Tibial artery (tissue), 4 donors: ENCODE data around the gene BICC1.

Experiments
- DNase-seq, 2 donors: peaks; one replicate each; pipeline ENCODE4 v3.0.0-alpha.2; 2019
- H3K27ac ChIP-seq, 2 donors: fragments of 200-600 bp; sonication (generic) in 1 of 2; 1 replicate in 1 of 2; 2 replicates in 1 of 2; pipeline ENCODE4 v1.5.1; 2018 to 2019; ENCODE audit warnings: mild to moderate bottlenecking in 1 of 2
- H3K27me3 ChIP-seq, 2 donors: fragments of 200-600 bp; sonication (generic) in 1 of 2; one replicate each; pipeline versions ENCODE4 v1.5.1 to v1.6.0; 2016 to 2019
- H3K36me3 ChIP-seq, 3 donors: fragments of 200-600 bp; sonication (generic) in 2 of 3; one replicate each; pipeline ENCODE4 v1.5.1; 2016 to 2019; ENCODE audit warnings: mild to moderate bottlenecking in 2 of 3
- H3K4me1 ChIP-seq, 4 donors: fragments of 200-600 bp; sonication (generic) in 2 of 4; 1 replicate in 3 of 4; 2 replicates in 1 of 4; pipeline ENCODE4 v1.5.1; 2016 to 2019
- H3K4me3 ChIP-seq, 2 donors: fragments of 200-600 bp; sonication (generic) in 1 of 2; 1 replicate in 1 of 2; 2 replicates in 1 of 2; pipeline ENCODE4 v1.5.1; 2018 to 2019; ENCODE audit warnings: mild to moderate bottlenecking in 2 of 2
- H3K9me3 ChIP-seq, 3 donors: fragments of 200-600 bp; sonication (generic) in 1 of 3; one replicate each; pipeline ENCODE4 v1.5.1; 2016 to 2019
- intact Hi-C: fragments of 100-400 bp; cut with DNase I; formaldehyde crosslinking; loops from one replicate; pipeline ENCODE4 v1.15.0; 2023; ENCODE audit warnings: low total_unique reads
- TF ChIP-seq, protein P1 (sequence below), 2 experiments: fragments of 200-600 bp in 1 of 2; fragments of 450-650 bp in 1 of 2; IDR thresholded peaks; one replicate each; pipeline ENCODE4 v1.5.1; 2017 to 2019; ENCODE audit warnings: antibody characterized with exemption in 2 of 2, mild to moderate bottlenecking in 1 of 2, moderate library complexity in 1 of 2

The BICC1 gene

DNA sequence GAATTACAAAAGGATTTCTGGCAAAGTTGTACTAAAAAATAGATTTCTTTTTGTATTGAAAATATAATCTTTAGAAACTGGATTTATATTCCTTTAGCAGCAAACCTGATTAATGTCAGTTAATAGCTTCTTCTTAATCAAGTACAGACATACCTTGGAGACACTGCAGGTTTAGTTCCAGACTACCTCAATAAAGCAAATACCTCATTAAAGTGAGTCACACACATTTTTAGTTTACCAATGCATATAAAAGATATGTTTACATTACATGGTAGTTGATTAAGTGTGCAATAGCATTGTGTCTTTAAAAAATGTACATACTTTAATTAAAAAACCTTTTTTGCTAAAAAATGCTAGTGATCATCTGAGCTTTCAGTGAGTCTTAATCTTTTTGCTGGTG is 215.0 kb downstream of the BICC1 start:
- Histone ChIP-seq H3K27me3 (no peaks in the 10 kb centered on the region), H3K9me3 (peaks cover 0 to 10% (median 0%) of the 10 kb centered on the region in 3 donors), H3K27ac (no peak overlapping the region), H3K36me3 (peaks cover 0 to 9% (median 0%) of the 10 kb centered on the region in 3 donors), H3K4me1 (no peaks in the 10 kb centered on the region), H3K4me3 (no peak overlapping the region)
- no peak for DNase-seq
- intact Hi-C loops, result no loop called here
- TF ChIP-seq, protein P1, sequence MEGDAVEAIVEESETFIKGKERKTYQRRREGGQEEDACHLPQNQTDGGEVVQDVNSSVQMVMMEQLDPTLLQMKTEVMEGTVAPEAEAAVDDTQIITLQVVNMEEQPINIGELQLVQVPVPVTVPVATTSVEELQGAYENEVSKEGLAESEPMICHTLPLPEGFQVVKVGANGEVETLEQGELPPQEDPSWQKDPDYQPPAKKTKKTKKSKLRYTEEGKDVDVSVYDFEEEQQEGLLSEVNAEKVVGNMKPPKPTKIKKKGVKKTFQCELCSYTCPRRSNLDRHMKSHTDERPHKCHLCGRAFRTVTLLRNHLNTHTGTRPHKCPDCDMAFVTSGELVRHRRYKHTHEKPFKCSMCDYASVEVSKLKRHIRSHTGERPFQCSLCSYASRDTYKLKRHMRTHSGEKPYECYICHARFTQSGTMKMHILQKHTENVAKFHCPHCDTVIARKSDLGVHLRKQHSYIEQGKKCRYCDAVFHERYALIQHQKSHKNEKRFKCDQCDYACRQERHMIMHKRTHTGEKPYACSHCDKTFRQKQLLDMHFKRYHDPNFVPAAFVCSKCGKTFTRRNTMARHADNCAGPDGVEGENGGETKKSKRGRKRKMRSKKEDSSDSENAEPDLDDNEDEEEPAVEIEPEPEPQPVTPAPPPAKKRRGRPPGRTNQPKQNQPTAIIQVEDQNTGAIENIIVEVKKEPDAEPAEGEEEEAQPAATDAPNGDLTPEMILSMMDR (IDR thresholded peaks at IDR 0.05), result no peak

DNA sequence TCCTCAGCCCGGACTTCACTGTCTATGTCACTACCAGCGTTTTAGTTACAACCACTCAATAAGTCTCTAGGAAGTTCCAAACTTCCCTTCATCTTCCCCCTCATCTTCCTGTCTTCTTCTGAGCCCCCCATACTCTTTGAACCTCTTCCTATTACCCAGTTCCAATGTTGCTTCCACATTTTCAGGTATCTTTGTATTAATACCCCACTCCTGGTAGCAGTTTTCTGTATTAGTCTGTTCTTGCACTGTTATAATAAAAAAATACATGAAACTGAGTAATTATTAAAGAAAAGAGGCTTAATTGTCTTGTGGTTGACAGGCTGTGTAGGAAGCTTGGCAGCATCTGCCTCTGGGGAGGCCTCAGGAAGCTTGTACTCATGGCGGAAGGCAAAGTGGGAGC is 218.6 kb downstream of the BICC1 start:
- TF ChIP-seq, protein P1 (IDR thresholded peaks at IDR 0.05), result no peak
- DNase-seq, result no peak
- Histone ChIP-seq H3K4me1 (peaks cover 0 to 26% (median 4%) of the 10 kb centered on the region in 4 donors), H3K27me3 (no peaks in the 10 kb centered on the region), H3K36me3 (peaks cover 0 to 9% (median 0%) of the 10 kb centered on the region in 3 donors), H3K27ac (no peak overlapping the region), H3K4me3 (no peak overlapping the region), H3K9me3 (peaks cover 0 to 10% (median 0%) of the 10 kb centered on the region in 3 donors)
- intact Hi-C loops, result no loop called here

DNA sequence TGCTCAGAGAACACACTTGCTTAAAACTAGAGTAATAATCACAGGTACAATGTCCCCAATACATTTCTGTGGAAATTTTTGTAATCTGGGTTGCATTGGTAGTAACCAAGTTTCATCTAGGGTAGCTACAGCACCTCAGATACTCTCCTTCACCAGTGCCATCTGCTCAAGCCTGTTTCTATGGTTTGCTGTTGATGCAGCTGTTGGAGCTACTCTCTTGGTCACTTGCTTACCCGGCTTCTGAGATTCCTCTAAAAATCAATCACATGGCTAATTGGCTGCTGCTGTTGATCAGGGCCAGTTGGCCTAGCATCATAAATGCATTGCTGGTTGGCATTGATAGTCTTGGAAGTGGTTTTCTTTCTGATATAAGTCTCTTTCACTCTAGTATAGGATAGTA is 220.8 kb downstream of the BICC1 start:
- H3K27ac ChIP-seq, result no peak overlapping the region
- peaks cover 0 to 26% (median 4%) of the 10 kb centered on the region in 4 donors for H3K4me1 ChIP-seq
- no peaks in the 10 kb centered on the region for H3K27me3 ChIP-seq
- DNase-seq, result no peak
- intact Hi-C loops, result no loop called here
- TF ChIP-seq, protein P1 (IDR thresholded peaks at IDR 0.05), result no peak
- peaks cover 0 to 10% (median 0%) of the 10 kb centered on the region in 3 donors for H3K9me3 ChIP-seq
- H3K36me3 ChIP-seq, result peaks cover 0 to 9% (median 0%) of the 10 kb centered on the region in 3 donors
- no peak overlapping the region for H3K4me3 ChIP-seq

- Histone ChIP-seq H3K27me3 (no peaks in the 10 kb centered on the region), H3K36me3 (peaks cover 0 to 9% (median 0%) of the 10 kb centered on the region in 3 donors), H3K4me1 (peaks cover 0 to 26% (median 4%) of the 10 kb centered on the region in 4 donors), H3K4me3 (no peak overlapping the region), H3K9me3 (peaks cover 0 to 10% (median 0%) of the 10 kb centered on the region in 3 donors), H3K27ac (peak overlapping the region; percentile 3 to 8)
- DNase-seq, result no peak
- intact Hi-C loops, result no loop called here
- TF ChIP-seq, protein P1 (IDR thresholded peaks at IDR 0.05), result peak in 1 of 2 experiments; percentile 15
Measured at GRCh38 chr10:58734116-58734515, 221.4 kb downstream of the BICC1 start.

DNA sequence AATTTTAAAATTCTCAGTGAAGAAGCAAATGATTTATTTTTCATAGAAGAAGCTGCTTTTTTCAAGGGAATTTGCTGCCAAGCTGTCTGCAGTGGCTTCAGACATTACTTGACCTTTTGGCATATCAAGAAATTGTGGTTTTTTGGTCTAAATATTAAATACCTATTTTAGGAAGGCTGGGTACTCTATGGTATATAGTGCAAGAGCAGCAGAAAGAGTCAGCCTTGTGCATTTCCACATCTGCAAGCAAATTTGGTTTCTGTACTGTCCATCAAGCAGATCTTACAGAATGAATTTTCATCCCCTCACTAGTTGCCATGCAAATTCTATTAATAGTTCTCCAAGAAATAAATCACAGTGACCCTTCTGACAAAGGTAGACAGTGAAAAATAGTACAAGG is 222.0 kb downstream of the BICC1 start:
- Histone ChIP-seq H3K36me3 (peaks cover 0 to 8% (median 0%) of the 10 kb centered on the region in 3 donors), H3K27me3 (no peaks in the 10 kb centered on the region), H3K9me3 (peaks cover 0 to 10% (median 0%) of the 10 kb centered on the region in 3 donors), H3K27ac (peak overlapping the region; percentile 3 to 50), H3K4me3 (peak overlapping the region in 1 of 2 donors; percentile 8), H3K4me1 (peaks cover 0 to 26% (median 4%) of the 10 kb centered on the region in 4 donors)
- intact Hi-C loops, result no loop called here
- TF ChIP-seq, protein P1 (IDR thresholded peaks at IDR 0.05), result no peak
- DNase-seq, result no peak
